K562 (cell line): Measurements from ENCODE around the gene CNNM4. TPM values are rescaled to one million over a fixed set of nuclear protein-coding genes. Genes with fewer than 3 reads are reported as not detected.

Source experiments
- BCLAF1 ChIP-seq, 2 experiments: fragments of 450-650 bp in 1 of 2; IDR thresholded peaks; 2 replicates each; pipeline ENCODE4 v1.6.1; 2011 to 2017; ENCODE audit warnings: low read depth in 2 of 2, antibody characterized with exemption in 1 of 2, borderline replicate concordance in 1 of 2, low read length in 1 of 2, mild to moderate bottlenecking in 1 of 2, mixed read lengths in 1 of 2; ENCODE audit not compliant: control insufficient read depth in 1 of 2
- CHD1 ChIP-seq: fragments of 200-600 bp; sonication (generic); IDR thresholded peaks from one replicate; pipeline ENCODE4 v1.6.1; 2012; ENCODE audit warnings: mild to moderate bottlenecking, moderate library complexity, low read length, inconsistent platforms
- CTCF ChIP-seq, 3 experiments: IDR thresholded peaks in 2 of 3; conservative IDR thresholded peaks in 1 of 3; 2 replicates each; pipeline ENCODE4 v1.5.1; 2011 to 2012; ENCODE audit warnings: low read length in 3 of 3, mild to moderate bottlenecking in 3 of 3, control low read depth in 2 of 3, improper control_type of control experiment in 1 of 3, inconsistent platforms in 1 of 3, low read depth in 1 of 3, mixed read lengths in 1 of 3, moderate library complexity in 1 of 3; ENCODE audit not compliant: insufficient read depth in 2 of 3
- CUX1 ChIP-seq: fragments of 200-800 bp; sonication (Bioruptor generic); IDR thresholded peaks from 2 replicates; pipeline ENCODE4 v1.6.1; 2016; ENCODE audit warnings: missing genetic modification characterization, missing compliant biosample characterization
- EGR1 ChIP-seq: fragments of 450-650 bp; conservative IDR thresholded peaks from 2 replicates; pipeline ENCODE4 v1.6.1; 2017; ENCODE audit warnings: mild to moderate bottlenecking
- GTF2E2 ChIP-seq: fragments of 200-800 bp; sonication (Bioruptor generic); IDR thresholded peaks from 2 replicates; pipeline ENCODE4 v1.6.1; 2016; ENCODE audit warnings: missing genetic modification characterization, missing compliant biosample characterization
- LCOR ChIP-seq: sonication (generic); formaldehyde crosslinking; IDR thresholded peaks from 2 replicates; pipeline ENCODE4 v1.8.0; 2022; ENCODE audit warnings: mild to moderate bottlenecking, missing genetic modification reagents
- OTX1 ChIP-seq: fragments of 450-650 bp; formaldehyde crosslinking; IDR thresholded peaks from 2 replicates; pipeline ENCODE4 v1.4.0; 2022; ENCODE audit warnings: mild to moderate bottlenecking
- PHF20 ChIP-seq: fragments of 450-650 bp; IDR thresholded peaks from 2 replicates; pipeline ENCODE4 v1.6.1; 2018; ENCODE audit not compliant: partially characterized antibody
- RNF2 ChIP-seq: sonication (generic); IDR thresholded peaks from 2 replicates; pipeline ENCODE4 v1.6.1; 2016
- SOX6 ChIP-seq: fragments of 450-650 bp; IDR thresholded peaks from 2 replicates; pipeline ENCODE4 v1.6.1; 2014; ENCODE audit warnings: mild to moderate bottlenecking
- SPI1 ChIP-seq: IDR thresholded peaks from 2 replicates; pipeline ENCODE4 v1.6.1; 2011; ENCODE audit warnings: low read depth, low read length, control low read depth, borderline replicate concordance
- TSC22D4 ChIP-seq: fragments of 450-650 bp; IDR thresholded peaks from 2 replicates; pipeline ENCODE4 v1.6.1; 2016; ENCODE audit warnings: missing genetic modification characterization, missing biosample characterization, control low read depth
- XRCC3 ChIP-seq: fragments of 450-650 bp; IDR thresholded peaks from 2 replicates; pipeline ENCODE4 v1.6.1; 2017; ENCODE audit warnings: mild to moderate bottlenecking, moderate library complexity
- ZNF280A ChIP-seq: fragments of 450-650 bp; IDR thresholded peaks from 2 replicates; pipeline ENCODE4 v1.6.1; 2018; ENCODE audit warnings: mild to moderate bottlenecking, low read depth; ENCODE audit not compliant: partially characterized antibody
- ZNF3 ChIP-seq: fragments of 250-450 bp; sonication (Bioruptor Pico); IDR thresholded peaks from 2 replicates; pipeline ENCODE4 v1.5.0; 2021; ENCODE audit warnings: mild to moderate bottlenecking, moderate library complexity
- polyA plus RNA-seq, 8 experiments: library from polyadenylated mRNA; depleted of rRNA in 4 of 8; stranded (reverse) in 5 of 8; unstranded in 3 of 8; fragments of >200 nt; fragmentation: Nextera tagmentation in 2 of 8; fragmentation: Illumina TruSeq in 1 of 8; extraction: Ambion mirVana in 2 of 8; extraction: Trizol in 1 of 8; gene quantifications; 2 replicates each; pipeline versions ENCODE4 v1.2.1 to v1.2.3, GENCODE V29; 2011 to 2014; ENCODE audit warnings: inconsistent platforms in 1 of 8, missing spikeins in 1 of 8
- total RNA-seq, 7 experiments: library from RNA; depleted of rRNA in 6 of 7; stranded (reverse); fragments of >200 nt in 6 of 7; fragmentation: Illumina TruSeq in 2 of 7; extraction: Trizol in 2 of 7; gene quantifications; 2 replicates each; pipeline versions ENCODE4 v1.2.1 to v1.2.3, GENCODE V29; 2011 to 2021; ENCODE audit warnings: low replicate concordance in 1 of 7

The CNNM4 gene
- total and polyA plus RNA-seq, 9 of the 15 experiments (the other 6 are each of a cell fraction or from before 2014, with no cell fraction given), result 0.96 to 6.3 (median 2.8) TPM

- TF ChIP-seq CUX1 (CRISPR knock-in tag) (no peak), ZNF3 (CRISPR knock-in tag) (no peak), BCLAF1 (IDR thresholded peaks at IDR 0.05; ENCODE audit: borderline replicate concordance in 1 of 2, control insufficient read depth in 1 of 2, low read depth in 2 of 2, low read length in 1 of 2) (0 out of 4 replicates have a peak, but pooled peaks of 1 of the 2 experiments have one; percentile 50), RNF2 (no peak), OTX1 (CRISPR knock-in tag) (0 out of 2 replicates have a peak, but pooled peaks have one; percentile 14), EGR1 (peak; percentile 62), XRCC3 (no peak), SOX6 (no peak), ZNF280A (peak; percentile 9), CHD1 (no peak), PHF20 (peak; percentile 49), SPI1 (no peak), CTCF (IDR thresholded peaks at IDR 0.05 in 2 of 3, conservative IDR thresholded peaks at IDR 0.05 in 1 of 3; ENCODE audit: insufficient read depth in 2 of 3, low read depth in 1 of 3, low read length in 3 of 3) (no peak), TSC22D4 (tag) (peak; percentile 58; the same call in 1 of the 2 replicates), GTF2E2 (tag) (no peak), LCOR (CRISPR knock-in tag) (no peak)
These were observed 41.3 kb downstream of the CNNM4 start (continued) for GRCh38 chr2:96801786-96802595.
